Retinal pigment epithelial cell (primary cell): ENCODE data around the gene MTCL1.
A peak's percentile ranks its signal among the peaks of the same experiment; 100 is the strongest.

Experiments used
- DNase-seq: peaks from one replicate; pipeline ENCODE4 v3.0.0-alpha.2; 2010; ENCODE audit warnings: low read depth
- H3K4me3 ChIP-seq: 2 replicates; pipeline ENCODE4 v1.5.1; 2011; ENCODE audit warnings: mild to moderate bottlenecking, low read length, control low read depth, moderate library complexity
- TF ChIP-seq, protein P1 (sequence below): conservative IDR thresholded peaks from 2 replicates; pipeline ENCODE4 v1.5.1; 2011; ENCODE audit warnings: low read depth, low read length, control low read depth, inconsistent platforms

The MTCL1 gene

DNA sequence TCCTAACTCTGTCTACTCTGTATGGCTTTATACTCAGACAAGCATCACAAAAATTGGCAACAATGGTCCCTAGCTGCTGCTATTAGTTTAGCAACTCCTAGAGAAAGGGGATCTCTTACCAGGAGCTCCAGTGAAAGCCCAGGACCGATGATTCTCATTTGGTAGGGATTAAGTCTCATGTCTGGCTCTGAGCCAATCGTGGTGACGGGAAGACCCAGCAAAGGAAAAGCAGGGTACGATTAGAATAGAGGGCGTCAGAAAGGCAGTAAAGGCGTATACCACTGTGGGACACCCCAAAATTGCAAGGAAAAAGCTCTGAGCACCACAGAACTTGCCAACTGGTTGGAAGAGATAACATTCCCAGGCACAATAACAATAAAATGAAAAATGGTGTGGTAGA lies 129.5 kb downstream of the MTCL1 start:
- TF ChIP-seq, protein P1, sequence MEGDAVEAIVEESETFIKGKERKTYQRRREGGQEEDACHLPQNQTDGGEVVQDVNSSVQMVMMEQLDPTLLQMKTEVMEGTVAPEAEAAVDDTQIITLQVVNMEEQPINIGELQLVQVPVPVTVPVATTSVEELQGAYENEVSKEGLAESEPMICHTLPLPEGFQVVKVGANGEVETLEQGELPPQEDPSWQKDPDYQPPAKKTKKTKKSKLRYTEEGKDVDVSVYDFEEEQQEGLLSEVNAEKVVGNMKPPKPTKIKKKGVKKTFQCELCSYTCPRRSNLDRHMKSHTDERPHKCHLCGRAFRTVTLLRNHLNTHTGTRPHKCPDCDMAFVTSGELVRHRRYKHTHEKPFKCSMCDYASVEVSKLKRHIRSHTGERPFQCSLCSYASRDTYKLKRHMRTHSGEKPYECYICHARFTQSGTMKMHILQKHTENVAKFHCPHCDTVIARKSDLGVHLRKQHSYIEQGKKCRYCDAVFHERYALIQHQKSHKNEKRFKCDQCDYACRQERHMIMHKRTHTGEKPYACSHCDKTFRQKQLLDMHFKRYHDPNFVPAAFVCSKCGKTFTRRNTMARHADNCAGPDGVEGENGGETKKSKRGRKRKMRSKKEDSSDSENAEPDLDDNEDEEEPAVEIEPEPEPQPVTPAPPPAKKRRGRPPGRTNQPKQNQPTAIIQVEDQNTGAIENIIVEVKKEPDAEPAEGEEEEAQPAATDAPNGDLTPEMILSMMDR = no peak
- DNase-seq = no peak
- H3K4me3 ChIP-seq = no peak overlapping the region

DNA sequence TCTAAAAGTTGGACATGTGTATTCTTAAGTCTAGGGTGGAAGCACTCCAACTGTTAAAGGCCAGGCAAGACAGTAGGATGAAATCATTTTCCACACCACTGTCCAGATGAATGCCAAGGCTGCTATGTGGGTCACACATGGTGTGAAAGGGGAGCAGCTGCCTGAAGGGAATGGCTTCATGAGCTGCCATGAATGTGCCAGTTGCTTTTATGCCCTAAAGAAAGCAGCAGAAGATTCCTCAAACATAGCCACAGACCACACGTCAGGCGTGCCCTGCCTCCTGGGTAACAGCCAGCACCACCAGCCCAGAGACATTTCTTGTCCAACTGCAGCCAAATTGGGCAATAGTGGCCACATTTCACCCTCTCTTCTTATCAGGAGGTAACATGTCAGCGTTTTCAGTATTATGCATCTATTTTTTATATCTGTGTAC lies 130.2 kb downstream of the MTCL1 start:
- no peak overlapping the region for H3K4me3 ChIP-seq
- TF ChIP-seq, protein P1 = no peak
- DNase-seq = no peak

DNA sequence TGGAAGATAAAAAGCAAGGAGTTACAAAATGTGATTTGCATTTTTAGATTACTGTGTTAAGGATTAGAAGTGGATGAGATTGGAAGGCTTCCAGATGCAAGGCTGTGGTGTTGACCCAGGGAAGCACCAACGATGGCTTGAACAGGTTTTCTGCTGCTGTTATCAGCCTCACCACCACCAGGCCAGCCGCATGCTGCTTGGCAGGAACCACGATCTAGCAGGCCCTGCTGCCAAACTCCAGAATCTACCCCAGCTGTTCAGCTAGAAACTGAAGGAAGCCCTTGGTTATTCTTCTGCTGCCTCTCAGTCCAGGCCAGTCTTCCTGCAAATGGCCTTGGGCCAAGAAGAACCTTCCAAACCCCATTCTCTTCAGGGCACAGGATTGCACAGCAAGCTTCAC lies 133.9 kb downstream of the MTCL1 start:
- DNase-seq = no peak
- no peak overlapping the region for H3K4me3 ChIP-seq
- TF ChIP-seq, protein P1 = no peak

DNA sequence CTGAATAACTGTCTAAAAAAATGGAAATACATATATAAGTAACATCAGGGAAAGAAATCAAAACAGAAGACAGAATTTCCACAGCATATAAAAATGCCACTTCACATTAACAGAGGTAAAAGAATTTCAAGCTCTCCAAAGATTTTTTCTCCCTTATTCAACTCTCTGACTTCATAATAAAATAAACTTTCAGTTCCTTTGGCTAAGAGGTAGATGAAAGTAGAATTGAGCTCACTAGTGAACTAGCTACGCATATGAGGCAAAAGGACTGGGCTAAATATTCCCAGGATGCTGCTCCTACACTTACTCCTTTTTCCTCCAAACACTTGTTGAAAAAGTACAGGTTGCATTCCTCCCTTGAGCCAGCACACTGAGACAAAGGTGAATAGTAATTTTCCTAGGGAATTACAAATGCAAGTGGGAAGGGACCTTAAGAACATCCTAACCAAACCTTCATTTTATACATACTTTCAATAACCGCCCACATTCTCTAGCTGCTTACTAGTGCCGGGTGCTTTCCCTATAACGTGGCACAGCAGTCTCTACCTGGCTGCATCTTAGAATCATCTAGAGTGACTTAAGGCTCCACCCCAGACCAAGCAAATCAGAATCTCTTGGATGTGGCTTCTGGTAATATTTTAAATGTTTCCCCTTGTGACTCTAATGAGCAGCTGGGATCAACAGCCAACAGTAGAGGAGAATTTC lies 136.6 kb downstream of the MTCL1 start:
- TF ChIP-seq, protein P1 = no peak
- DNase-seq = peak; percentile 42
- no peak overlapping the region for H3K4me3 ChIP-seq

DNA sequence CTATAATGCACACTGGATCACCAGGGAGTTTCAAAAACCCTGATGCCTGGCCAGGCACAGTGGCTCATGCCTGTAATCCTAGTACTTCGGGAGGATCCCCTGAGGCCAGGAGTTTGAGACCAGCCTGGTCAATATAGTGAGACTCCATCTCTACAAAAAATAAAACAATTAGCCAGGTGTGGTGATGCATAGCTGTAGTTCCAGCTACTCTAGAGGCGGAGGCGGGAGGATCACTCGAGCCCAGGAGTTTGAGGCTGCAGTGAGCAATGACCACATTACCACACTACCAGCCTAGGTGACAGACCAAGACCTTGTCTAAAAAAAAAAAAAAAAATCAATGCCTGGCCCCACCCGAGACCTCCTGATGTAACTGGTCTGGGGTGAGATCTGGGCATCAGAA lies 137.2 kb downstream of the MTCL1 start:
- no peak overlapping the region for H3K4me3 ChIP-seq
- DNase-seq = no peak
- TF ChIP-seq, protein P1 = no peak

DNA sequence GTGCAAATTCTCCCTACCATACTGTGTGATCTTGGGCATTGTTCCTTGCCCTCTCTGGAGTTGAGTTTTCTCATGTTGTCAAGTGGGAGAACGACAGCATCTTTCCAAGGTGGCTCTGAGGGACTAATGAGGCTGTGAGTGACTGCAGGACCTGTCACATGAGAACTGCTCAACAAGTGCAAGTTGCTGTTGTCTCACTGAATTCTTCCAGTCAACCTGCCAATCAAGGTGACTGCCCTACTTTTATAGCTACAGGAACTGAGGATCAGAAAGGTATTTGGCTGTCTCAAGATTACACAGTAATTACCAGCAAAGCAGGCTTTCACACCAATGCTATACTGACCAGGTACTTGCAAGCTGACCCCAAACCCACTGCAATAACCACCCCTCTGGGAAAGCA lies 137.6 kb downstream of the MTCL1 start:
- TF ChIP-seq, protein P1 = no peak
- no peak for DNase-seq
- no peak overlapping the region for H3K4me3 ChIP-seq

DNA sequence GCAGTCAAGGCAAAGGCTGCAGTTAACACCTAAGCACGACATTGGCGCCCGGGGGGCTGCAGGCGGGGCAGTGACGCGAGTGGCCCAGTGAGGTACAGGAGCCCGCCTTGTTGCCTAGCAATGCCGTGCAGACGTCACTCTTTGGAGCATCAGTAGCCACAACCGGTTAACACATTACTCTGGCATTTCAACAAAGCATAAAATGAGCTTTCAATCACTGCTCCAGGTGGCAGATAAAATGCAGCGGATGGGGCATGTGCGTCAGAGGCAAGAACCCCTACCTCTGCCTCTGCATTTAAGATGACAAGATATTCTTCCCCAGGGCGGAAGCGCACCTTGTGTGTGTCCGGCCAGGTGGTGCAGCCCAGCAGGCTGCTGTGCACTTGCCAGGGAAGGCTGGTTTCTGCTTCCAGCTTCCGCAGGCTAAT lies 139.4 kb downstream of the MTCL1 start:
- TF ChIP-seq, protein P1 = no peak
- no peak overlapping the region for H3K4me3 ChIP-seq
- no peak for DNase-seq
